Skeletal muscle tissue (tissue), 4 donors: ENCODE data around the gene EXOC3L1. TPM values are rescaled to one million over a fixed set of nuclear protein-coding genes. Genes with fewer than 3 reads are reported as not detected.

Source experiments
- H3K27ac ChIP-seq: one replicate; pipeline ENCODE4 v1.7.0; 2013; ENCODE audit warnings: mild to moderate bottlenecking, low read depth, low read length, inconsistent platforms
- H3K27me3 ChIP-seq, 3 donors: one replicate each; pipeline ENCODE4 v1.7.0; 2013; ENCODE audit warnings: low read length in 3 of 3; ENCODE audit not compliant: control insufficient read depth in 3 of 3, insufficient read depth in 3 of 3
- H3K36me3 ChIP-seq, 3 donors: one replicate each; pipeline ENCODE4 v1.7.0; 2013; ENCODE audit warnings: low read length in 3 of 3; ENCODE audit not compliant: control insufficient read depth in 3 of 3, insufficient read depth in 3 of 3
- H3K4me1 ChIP-seq, 3 donors: one replicate each; pipeline ENCODE4 v1.7.0; 2013; ENCODE audit warnings: low read length in 3 of 3, mild to moderate bottlenecking in 3 of 3; ENCODE audit not compliant: control insufficient read depth in 3 of 3, insufficient read depth in 3 of 3
- H3K4me3 ChIP-seq, 3 donors: one replicate each; pipeline ENCODE4 v1.7.0; 2013; ENCODE audit warnings: low read length in 3 of 3
- H3K9ac ChIP-seq, 3 donors: one replicate each; pipeline ENCODE4 v1.7.0; 2013; ENCODE audit warnings: low read length in 3 of 3, mild to moderate bottlenecking in 3 of 3, moderate library complexity in 2 of 3, low read depth in 1 of 3
- H3K9me3 ChIP-seq, 3 donors: one replicate each; pipeline ENCODE4 v1.7.0; 2013; ENCODE audit warnings: low read length in 3 of 3; ENCODE audit not compliant: control insufficient read depth in 3 of 3
- total RNA-seq: library from RNA; depleted of rRNA; stranded (reverse); fragments of >200 nt; gene quantifications from one replicate; pipeline ENCODE4 v1.2.3, GENCODE V29; 2014
- donor health status: Osteomylitis.

EXOC3L1 gene
- total RNA-seq, 1 donor from 2014 or later: 5.2 TPM

DNA sequence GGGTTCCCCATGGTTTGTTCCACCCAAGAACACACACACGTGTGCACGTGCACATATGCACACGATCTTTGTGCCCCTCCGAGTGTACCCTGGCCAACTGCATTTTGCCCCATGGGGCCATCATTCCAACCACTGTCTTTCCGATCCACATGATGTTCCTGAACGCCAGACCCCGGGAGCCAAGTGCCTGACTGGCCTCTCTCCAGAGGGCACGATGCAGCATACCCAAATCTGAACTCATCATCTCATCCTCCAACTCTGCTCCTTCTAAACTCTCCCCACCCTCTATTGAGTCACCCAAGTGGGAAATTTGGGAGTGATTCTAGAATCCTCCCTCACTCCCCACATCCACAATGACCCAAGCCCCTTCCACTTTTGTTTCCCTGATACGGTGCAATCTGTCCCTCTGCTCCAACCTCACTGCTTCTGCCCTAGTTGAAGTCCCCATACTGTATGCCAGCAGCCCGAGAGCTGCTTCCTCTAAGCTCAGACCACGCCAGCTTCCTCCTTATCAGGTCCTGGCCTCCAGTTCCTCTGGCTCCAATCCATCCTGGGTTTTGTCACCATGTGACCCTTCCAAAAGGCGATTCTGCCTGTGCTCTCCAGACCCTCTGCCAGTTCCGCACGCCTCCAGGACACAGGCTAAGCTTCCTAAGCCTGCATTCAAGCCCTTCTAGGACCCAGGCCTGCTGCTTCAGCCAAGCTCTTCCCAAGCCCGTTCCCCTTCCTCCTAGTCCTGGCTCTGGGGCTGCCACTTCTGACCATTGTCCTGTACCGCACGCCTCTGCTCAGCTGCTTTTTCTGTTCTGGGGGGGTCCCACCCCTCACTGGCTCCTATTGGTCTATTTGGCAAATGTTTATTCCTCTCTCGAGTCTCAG lies 26.9 kb upstream of the EXOC3L1 start:
- Histone ChIP-seq H3K27me3 (no peaks in the 10 kb centered on the region), H3K27ac (no peak overlapping the region), H3K36me3 (peaks cover 2 to 7% (median 3%) of the 10 kb centered on the region in 3 donors), H3K4me3 (peak overlapping the region in 1 of 3 donors; percentile 22), H3K9me3 (no peaks in the 10 kb centered on the region), H3K9ac (peak overlapping the region in 1 of 3 donors; percentile 9), H3K4me1 (peaks cover 26 to 44% (median 36%) of the 10 kb centered on the region in 3 donors)

DNA sequence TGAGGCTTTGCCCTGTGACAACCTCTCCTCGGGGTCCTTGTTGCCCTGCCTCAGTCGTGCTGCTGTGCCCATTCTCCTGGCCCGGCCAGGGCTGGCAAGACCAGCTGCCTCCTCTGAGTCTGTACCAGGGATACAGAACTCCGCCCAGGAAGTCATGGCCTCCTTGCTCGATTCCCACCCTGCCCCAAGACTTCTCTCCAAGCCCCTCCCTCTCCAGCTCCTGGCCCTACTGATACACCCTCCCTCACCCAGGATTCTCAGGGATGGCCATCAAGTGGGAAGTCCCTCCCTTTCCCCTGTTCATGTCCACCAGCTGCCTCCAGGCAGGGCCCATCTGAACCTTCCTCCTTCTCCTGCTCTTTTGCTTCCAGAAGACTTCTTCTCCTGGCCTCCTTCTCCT lies 25.8 kb upstream of the EXOC3L1 start:
- H3K36me3 ChIP-seq: peaks cover 2 to 11% (median 3%) of the 10 kb centered on the region in 3 donors

DNA sequence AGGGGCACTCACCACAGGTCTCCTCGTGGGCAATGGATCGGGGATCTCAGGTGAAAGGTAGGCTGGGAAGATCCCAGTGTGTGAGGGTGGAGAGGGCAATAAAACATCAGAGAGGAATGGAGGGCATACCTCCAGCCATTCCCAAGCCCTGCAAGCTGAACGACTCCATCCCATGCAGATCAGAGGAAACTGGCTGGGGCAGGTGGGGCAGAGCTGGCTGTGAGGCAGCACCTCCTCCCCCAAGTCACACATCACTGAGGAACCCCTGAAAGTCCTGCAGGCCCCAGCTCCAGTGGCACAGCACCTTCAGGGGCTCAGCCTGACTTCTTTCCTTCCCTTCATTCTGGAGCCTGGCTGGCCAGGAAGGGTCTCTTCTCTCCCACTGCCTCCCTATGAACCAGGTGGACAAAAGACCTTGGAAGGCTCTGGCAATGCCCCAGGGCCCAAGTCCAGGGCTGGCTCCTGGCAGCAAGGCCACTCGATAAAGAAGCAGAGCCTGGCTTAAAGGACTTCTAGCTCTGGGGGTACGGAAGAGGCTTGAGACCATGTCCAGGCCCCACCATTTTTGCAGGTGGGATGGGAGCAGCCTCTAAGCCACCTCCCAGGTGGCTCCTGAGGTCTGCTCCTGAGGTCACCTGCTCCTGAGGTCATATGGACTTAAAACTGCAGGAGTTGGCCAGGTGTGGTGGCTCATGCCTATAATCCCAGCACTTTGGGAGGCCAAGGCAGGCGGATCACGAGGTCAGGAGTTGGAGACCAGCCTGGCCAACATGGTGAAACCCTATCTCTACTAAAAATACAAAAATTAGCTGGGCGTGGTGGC lies 23.5 kb upstream of the EXOC3L1 start:
- no peaks in the 10 kb centered on the region for H3K27me3 ChIP-seq
- no peak overlapping the region for H3K4me3 ChIP-seq
- H3K9ac ChIP-seq: peak overlapping the region in 1 of 3 donors; percentile 25
- H3K4me1 ChIP-seq: peaks cover 46 to 70% (median 57%) of the 10 kb centered on the region in 3 donors
- no peak overlapping the region for H3K27ac ChIP-seq
- no peaks in the 10 kb centered on the region for H3K9me3 ChIP-seq
- H3K36me3 ChIP-seq: peaks cover 0 to 7% (median 2%) of the 10 kb centered on the region in 3 donors

More for the DNA sequence above, 25.8 kb upstream of the EXOC3L1 start:
- H3K9me3 ChIP-seq: no peaks in the 10 kb centered on the region
- H3K9ac ChIP-seq: no peak overlapping the region
- peaks cover 28 to 47% (median 40%) of the 10 kb centered on the region in 3 donors for H3K4me1 ChIP-seq
- no peaks in the 10 kb centered on the region for H3K27me3 ChIP-seq
- H3K27ac ChIP-seq: no peak overlapping the region
- H3K4me3 ChIP-seq: no peak overlapping the region

DNA sequence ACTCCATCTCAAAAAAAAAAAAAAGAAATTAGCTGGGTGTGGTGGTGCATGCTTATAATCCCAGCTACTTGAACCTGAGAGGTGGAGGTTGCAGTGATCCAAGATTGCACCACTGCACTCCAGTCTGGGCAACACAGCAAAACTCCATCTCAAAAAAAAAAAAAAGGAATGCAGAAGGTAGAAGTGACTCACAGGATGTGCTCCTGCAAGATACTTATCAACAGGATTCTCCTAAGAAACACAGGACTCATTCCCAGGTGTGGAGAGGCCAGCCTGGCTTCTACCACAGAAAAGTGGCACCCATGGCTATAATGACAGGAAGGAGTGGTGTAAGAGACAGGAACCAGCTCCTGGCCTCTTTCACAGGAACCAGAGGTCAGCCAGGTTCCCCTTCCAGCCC lies 22.8 kb upstream of the EXOC3L1 start:
- Histone ChIP-seq H3K9ac (no peak overlapping the region), H3K4me1 (peaks cover 48 to 76% (median 63%) of the 10 kb centered on the region in 3 donors), H3K4me3 (no peak overlapping the region), H3K9me3 (no peaks in the 10 kb centered on the region), H3K27ac (no peak overlapping the region), H3K27me3 (no peaks in the 10 kb centered on the region), H3K36me3 (peaks cover 0 to 7% (median 2%) of the 10 kb centered on the region in 3 donors)

DNA sequence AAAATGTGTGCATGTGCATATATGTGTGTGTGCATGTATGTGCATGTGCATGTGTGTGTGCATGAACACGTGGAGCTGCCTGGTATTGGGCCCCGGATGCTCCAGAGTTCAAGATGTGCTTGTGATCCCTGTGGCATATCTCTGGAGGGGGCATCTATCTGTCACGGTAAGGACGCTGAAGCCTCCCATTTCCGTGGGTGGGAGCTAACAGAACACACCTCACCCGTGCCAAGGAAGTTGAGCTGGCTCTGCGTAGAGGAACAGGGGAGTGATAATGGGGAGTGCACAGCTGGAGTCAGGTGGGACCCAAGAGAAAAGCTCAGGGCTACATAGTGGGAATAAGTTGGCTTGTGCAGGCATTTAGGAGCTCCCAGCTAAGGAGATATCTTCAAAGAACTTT lies 21.7 kb upstream of the EXOC3L1 start:
- Histone ChIP-seq H3K27ac (no peak overlapping the region), H3K36me3 (peaks cover 0 to 4% (median 0%) of the 10 kb centered on the region in 3 donors), H3K9ac (no peak overlapping the region), H3K4me3 (no peak overlapping the region), H3K27me3 (no peaks in the 10 kb centered on the region), H3K9me3 (no peaks in the 10 kb centered on the region), H3K4me1 (peaks cover 50 to 77% (median 64%) of the 10 kb centered on the region in 3 donors)

DNA sequence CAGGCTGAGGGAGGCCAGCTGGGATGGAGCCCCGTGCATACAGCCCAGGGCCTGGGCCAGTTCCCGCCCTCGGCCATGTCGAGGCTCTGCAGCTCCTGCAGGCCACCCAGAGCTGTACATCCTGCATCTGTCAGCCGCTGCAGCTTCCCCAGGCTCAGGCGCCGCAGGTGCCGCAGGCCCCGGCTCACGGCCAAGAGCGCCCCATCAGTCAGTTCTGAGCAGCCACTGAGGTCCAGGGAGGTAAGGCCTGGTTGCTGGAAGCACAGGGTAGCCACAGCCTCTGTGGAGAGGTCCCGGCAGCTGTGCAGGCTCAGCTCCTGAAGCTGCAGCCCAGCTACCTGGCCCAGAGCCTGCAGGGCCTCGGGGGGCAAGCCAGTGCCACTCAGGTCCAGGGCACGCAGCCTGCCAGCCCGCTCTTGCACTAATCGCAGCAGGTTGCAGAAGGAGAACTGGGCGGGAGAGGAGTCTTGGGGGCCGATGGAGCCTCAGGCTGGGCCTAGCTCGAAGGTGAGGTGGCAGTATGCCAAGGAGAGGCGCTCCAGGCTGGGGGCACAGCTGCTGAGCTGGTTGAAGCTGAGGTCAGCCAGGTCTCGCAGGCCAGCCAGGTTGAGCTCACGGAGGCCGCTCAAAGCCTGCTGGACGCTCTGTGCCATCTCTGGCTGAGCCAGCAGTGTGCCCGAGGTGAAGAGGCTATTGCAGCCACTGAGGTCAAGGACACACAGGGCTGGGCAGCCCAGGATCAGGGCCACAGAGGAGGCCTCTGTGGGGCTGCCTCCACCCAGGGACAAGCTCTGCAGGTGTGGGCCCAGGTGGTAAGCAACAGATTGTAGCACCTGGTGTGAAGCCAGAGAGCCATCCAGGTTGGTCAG lies 20.4 kb upstream of the EXOC3L1 start:
- Histone ChIP-seq H3K27ac (no peak overlapping the region), H3K4me3 (peak overlapping the region in 1 of 3 donors; percentile 22), H3K36me3 (peaks cover 0 to 8% (median 0%) of the 10 kb centered on the region in 3 donors), H3K9me3 (no peaks in the 10 kb centered on the region), H3K4me1 (peaks cover 47 to 68% (median 58%) of the 10 kb centered on the region in 3 donors), H3K9ac (peak overlapping the region in 1 of 3 donors; percentile 54), H3K27me3 (no peaks in the 10 kb centered on the region)

DNA sequence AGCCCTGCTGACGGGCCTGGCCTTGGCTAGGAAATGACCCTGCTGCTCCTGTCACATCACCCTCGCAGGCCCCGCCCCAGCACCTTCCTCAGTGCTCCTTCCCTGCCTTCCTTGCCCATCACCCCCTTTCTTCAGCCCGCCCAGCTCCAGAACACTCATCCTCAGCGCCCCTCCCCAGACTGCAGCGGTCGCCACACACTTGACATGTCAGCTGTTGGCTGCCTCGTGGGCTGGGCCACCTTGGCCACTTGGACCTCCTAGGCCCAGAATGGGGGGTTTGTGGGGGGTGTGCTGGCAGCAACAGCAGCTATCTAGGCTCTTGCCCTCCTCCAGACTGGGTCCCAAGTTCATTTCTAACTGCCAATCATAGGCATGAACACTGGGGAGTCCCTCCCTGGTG lies 19.6 kb upstream of the EXOC3L1 start:
- no peak overlapping the region for H3K4me3 ChIP-seq
- H3K9me3 ChIP-seq: no peaks in the 10 kb centered on the region
- peaks cover 41 to 62% (median 51%) of the 10 kb centered on the region in 3 donors for H3K4me1 ChIP-seq
- H3K27ac ChIP-seq: no peak overlapping the region
- peak overlapping the region in 1 of 3 donors; percentile 16 for H3K9ac ChIP-seq
- H3K27me3 ChIP-seq: no peaks in the 10 kb centered on the region
- H3K36me3 ChIP-seq: peaks cover 0 to 8% (median 0%) of the 10 kb centered on the region in 3 donors

DNA sequence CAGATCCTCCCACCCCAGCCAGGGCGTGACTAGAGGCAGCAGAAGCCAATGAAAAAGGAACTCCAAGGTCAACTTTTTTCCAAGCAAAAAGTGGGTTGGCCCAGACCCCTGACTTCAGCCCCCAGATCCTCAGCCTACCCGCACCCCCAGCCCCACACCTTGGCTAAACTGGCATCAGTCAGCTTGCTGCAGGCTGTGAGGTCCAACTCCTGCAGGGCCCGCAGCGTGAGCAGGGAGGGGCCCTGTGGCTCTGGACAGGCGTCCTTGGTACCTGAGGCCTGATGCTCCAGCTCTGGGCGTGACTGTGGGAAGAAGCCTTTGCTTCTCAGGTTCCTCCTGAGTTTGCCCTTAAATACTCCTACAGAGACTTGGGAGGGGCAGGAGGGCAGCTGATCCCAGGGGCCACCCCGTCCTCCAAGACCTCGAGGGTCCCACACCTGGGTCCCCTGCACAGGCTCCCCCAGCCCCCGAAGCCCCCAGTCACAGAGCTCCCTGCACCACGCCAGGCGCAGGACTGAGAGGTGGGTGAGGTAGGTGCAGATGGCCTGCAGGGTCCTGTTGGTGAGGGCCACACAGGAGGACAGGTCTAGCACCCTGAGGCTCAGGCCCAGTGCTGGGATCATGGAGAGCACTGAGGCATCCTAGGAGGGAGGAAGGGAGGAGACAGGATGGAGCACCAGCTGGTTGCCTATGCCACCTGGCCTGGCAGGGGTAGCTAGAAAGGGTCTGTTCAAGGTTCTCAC lies 18.4 kb upstream of the EXOC3L1 start:
- peak overlapping the region; percentile 23 for H3K27ac ChIP-seq
- no peaks in the 10 kb centered on the region for H3K27me3 ChIP-seq
- H3K4me1 ChIP-seq: peaks cover 31 to 50% (median 40%) of the 10 kb centered on the region in 3 donors
- H3K9me3 ChIP-seq: no peaks in the 10 kb centered on the region
- peaks cover 0 to 13% (median 7%) of the 10 kb centered on the region in 3 donors for H3K36me3 ChIP-seq
- no peak overlapping the region for H3K4me3 ChIP-seq
- peak overlapping the region in 1 of 3 donors; percentile 54 for H3K9ac ChIP-seq
